Heart left ventricle (tissue), 13 donors: Measurements from ENCODE around the gene ARFGAP1.

Source experiments
- POLR2A ChIP-seq, 2 donors: fragments of 450-650 bp; IDR thresholded peaks; one replicate each; pipeline ENCODE4 v1.6.1; 2017; ENCODE audit warnings: antibody characterized with exemption in 2 of 2, mild to moderate bottlenecking in 2 of 2, moderate library complexity in 2 of 2
- TF ChIP-seq, protein P1 (sequence below), 12 donors: fragments of 200-600 bp; sonication (generic) in 4 of 12; IDR thresholded peaks; one replicate each; pipeline versions ENCODE4 v1.5.0 to v1.8.0; 2018 to 2022; ENCODE audit warnings: antibody characterized with exemption in 12 of 12, mild to moderate bottlenecking in 5 of 12
- donor health status: ischemic (EF 13 %, LVEDD 7.1; RV severe dilation, severe dysfunction).
- donor health status: DM: no; HTN: yes; CAD: no.
- donor health status: DM: no; HTN: no; CAD: no.
- donor health status: ischemic (EF 25% LVEDD 6.9; RV normal size, moderate dysfunction).
- donor health status: ischemic (EF 25% LVEDD 5.7; RV mildly dilated, moderate dysfunction).
- donor health status: ischemic (EF 35%, LVEDD 5.7; RV mildly dilated, moderate dysfunction).
- donor health status: nonischemic (EF 11% LVEDD 7.7; RV severe dilation, severe dysfunction).
- donor health status: DM: yes; HTN: yes; CAD: no.
- donor health status: PGD.
- donor health status: ischemic (EF 29% LVEDD 5.4; RV normal size, mild dysfunction).
- donor health status: nonischemic (EF 23%, LVEDD 6.1; RV moderate dilation, normal function).

- TF ChIP-seq POLR2A (IDR thresholded peaks at IDR 0.05): no peak
- TF ChIP-seq, protein P1, sequence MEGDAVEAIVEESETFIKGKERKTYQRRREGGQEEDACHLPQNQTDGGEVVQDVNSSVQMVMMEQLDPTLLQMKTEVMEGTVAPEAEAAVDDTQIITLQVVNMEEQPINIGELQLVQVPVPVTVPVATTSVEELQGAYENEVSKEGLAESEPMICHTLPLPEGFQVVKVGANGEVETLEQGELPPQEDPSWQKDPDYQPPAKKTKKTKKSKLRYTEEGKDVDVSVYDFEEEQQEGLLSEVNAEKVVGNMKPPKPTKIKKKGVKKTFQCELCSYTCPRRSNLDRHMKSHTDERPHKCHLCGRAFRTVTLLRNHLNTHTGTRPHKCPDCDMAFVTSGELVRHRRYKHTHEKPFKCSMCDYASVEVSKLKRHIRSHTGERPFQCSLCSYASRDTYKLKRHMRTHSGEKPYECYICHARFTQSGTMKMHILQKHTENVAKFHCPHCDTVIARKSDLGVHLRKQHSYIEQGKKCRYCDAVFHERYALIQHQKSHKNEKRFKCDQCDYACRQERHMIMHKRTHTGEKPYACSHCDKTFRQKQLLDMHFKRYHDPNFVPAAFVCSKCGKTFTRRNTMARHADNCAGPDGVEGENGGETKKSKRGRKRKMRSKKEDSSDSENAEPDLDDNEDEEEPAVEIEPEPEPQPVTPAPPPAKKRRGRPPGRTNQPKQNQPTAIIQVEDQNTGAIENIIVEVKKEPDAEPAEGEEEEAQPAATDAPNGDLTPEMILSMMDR (IDR thresholded peaks at IDR 0.05): no peak
Measured at GRCh38 chr20:63287697-63288580, 15.3 kb downstream of the ARFGAP1 start.
